GM23248 (cell line): ENCODE data around the gene CHN2.
"Not testable (repeated sequence)": the region's sequence is repeated elsewhere in the genome, so short reads cannot be mapped to it uniquely, and the experiment has no call there.

Experiments
- EZH2 ChIP-seq: fragments of 200-600 bp; sonication (generic); IDR thresholded peaks from 2 replicates; pipeline ENCODE4 v1.6.1; 2018; ENCODE audit warnings: antibody characterized with exemption, mild to moderate bottlenecking; ENCODE audit not compliant: insufficient read depth, poor library complexity, severe bottlenecking
- EZH2phosphoT487 ChIP-seq: fragments of 200-600 bp; sonication (generic); IDR thresholded peaks from 2 replicates; pipeline ENCODE4 v1.6.1; 2018; ENCODE audit warnings: antibody characterized with exemption, moderate library complexity, mild to moderate bottlenecking, low read depth; ENCODE audit not compliant: insufficient read depth

- not testable (repeated sequence) for TF ChIP-seq EZH2, EZH2phosphoT487
These were observed 334.0 kb downstream of the CHN2 start for GRCh38 chr7:29528526-29528925.
